Prostate gland (tissue), 2 donors: Measurements from ENCODE around the gene ABHD15.

ENCODE experiments used
- CTCF ChIP-seq, 4 experiments: fragments of 200-600 bp in 2 of 4; fragments of 450-650 bp in 2 of 4; sonication (generic) in 2 of 4; IDR thresholded peaks; 1 replicate in 3 of 4; 2 replicates in 1 of 4; pipeline ENCODE4 v1.5.1; 2016 to 2019; ENCODE audit warnings: antibody characterized with exemption in 4 of 4, mild to moderate bottlenecking in 2 of 4, moderate library complexity in 2 of 4
- POLR2A ChIP-seq: fragments of 450-650 bp; IDR thresholded peaks from one replicate; pipeline ENCODE4 v1.6.1; 2016; ENCODE audit warnings: antibody characterized with exemption, mild to moderate bottlenecking
- POLR2AphosphoS5 ChIP-seq: sonication (generic); formaldehyde crosslinking; IDR thresholded peaks from one replicate; pipeline ENCODE4 v1.6.1; 2017; ENCODE audit warnings: antibody characterized with exemption

DNA sequence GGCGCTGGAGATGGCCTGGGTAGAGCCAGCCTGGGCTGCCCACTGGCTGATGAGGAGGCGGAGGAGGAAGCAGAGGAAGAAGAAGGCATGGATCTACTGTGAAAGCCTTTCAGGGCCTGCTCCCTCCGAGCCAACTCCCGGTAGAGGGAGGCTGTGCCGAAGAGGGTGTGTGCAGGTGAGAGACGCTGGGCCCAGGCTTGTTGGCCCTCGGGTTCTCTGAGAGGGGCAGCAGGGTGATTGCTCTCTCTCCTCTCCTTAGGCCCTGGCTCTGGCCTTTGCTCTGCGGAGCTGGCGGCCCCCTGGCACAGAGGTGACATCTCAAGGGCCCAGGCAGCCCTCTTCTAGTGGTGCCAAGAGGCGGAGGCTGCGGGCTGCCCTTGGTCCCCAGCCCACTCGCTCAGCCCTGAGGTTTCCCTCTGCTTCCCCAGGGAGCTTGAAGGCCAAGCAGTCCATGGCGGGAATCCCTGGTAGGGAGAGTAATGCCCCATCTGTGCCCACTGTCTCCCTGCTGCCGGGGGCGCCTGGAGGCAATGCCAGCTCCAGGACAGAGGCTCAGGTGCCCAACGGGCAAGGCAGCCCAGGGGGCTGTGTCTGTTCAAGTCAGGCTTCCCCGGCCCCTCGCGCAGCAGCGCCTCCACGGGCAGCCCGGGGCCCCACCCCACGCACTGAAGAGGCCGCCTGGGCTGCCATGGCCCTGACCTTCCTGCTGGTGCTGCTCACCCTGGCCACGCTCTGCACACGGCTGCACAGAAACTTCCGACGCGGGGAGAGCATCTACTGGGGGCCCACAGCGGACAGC is 5.2 kb upstream of the ABHD15 start:
- TF ChIP-seq POLR2AphosphoS5 (no peak), CTCF (IDR thresholded peaks at IDR 0.05) (no peak), POLR2A (no peak)
